Measurements from ENCODE around the gene KDM5B.

GRCh38 chr1:202709276-202710041 is 98.8 kb downstream of the KDM5B start:
- TF ChIP-seq, protein P1, sequence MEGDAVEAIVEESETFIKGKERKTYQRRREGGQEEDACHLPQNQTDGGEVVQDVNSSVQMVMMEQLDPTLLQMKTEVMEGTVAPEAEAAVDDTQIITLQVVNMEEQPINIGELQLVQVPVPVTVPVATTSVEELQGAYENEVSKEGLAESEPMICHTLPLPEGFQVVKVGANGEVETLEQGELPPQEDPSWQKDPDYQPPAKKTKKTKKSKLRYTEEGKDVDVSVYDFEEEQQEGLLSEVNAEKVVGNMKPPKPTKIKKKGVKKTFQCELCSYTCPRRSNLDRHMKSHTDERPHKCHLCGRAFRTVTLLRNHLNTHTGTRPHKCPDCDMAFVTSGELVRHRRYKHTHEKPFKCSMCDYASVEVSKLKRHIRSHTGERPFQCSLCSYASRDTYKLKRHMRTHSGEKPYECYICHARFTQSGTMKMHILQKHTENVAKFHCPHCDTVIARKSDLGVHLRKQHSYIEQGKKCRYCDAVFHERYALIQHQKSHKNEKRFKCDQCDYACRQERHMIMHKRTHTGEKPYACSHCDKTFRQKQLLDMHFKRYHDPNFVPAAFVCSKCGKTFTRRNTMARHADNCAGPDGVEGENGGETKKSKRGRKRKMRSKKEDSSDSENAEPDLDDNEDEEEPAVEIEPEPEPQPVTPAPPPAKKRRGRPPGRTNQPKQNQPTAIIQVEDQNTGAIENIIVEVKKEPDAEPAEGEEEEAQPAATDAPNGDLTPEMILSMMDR (IDR thresholded peaks at IDR 0.05): no peak
- TF ChIP-seq ZFX (IDR thresholded peaks at IDR 0.05; ENCODE audit: borderline replicate concordance): no peak
